ENCODE data around the gene ATP5MG. TPM values are rescaled to one million over a fixed set of nuclear protein-coding genes. Genes with fewer than 3 reads are reported as not detected.
A peak's percentile ranks its signal among the peaks of the same experiment; 100 is the strongest.
"Not testable (repeated sequence)": the region's sequence is repeated elsewhere in the genome, so short reads cannot be mapped to it uniquely, and the experiment has no call there.

The ATP5MG gene
- total RNA-seq, 2 donors from 2014 or later = 183 to 184 TPM

DNA sequence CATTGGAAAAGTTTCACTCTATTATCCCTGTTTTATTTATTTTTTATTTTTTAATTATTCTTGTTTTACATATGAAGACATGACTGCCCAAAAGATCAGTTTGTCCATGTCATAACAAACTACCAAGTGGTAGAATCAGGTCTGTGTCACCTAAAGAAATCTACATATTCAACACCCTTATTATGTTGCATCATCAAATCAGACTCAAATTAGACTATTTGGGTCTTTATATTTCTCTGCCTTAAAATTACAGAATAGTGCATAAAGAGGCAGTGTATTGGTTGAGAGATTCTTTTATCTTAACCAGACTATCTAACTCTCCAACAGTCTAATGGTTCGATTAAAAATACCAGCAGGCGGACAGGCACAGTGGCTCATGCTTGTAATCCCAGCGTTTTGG lies 18.5 kb upstream of the ATP5MG start:
- DNase-seq (no peak), ATAC-seq (no peak)
- no peak overlapping the region for H3K4me3 Mint-ChIP-seq
- H3K27ac Mint-ChIP-seq = no peak overlapping the region
- H3K36me3 Mint-ChIP-seq (ENCODE audit: low read depth) = peaks cover 9% of the 10 kb centered on the region
- H3K4me1 Mint-ChIP-seq = no peaks in the 10 kb centered on the region
- H3K27me3 Mint-ChIP-seq = no peaks in the 10 kb centered on the region
- H3K9me3 ChIP-seq (ENCODE audit: control insufficient read depth, low read length, poor library complexity, severe bottlenecking) = no peaks in the 10 kb centered on the region

DNA sequence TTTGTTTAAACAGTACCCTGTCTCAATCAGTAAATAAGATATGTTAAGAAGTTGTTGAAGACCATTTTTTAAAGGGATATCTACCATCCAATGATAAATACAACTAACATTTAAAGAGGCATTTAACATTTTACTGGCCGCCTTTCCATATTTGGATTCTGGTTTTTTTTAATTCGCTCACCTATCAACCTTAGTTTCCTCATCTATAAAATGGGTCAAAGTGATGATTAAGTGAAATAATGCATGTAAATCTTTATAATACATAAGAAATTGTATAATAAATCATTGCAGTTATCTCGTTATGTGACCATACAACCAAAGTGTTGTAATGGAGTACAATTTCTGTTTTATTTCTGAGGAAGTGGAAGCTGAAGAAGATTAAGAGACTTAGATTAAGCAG lies 17.7 kb upstream of the ATP5MG start:
- Mint-ChIP-seq H3K36me3 (ENCODE audit: low read depth) (peaks cover 9% of the 10 kb centered on the region), H3K27ac (no peak overlapping the region), H3K4me1 (no peaks in the 10 kb centered on the region)

DNA sequence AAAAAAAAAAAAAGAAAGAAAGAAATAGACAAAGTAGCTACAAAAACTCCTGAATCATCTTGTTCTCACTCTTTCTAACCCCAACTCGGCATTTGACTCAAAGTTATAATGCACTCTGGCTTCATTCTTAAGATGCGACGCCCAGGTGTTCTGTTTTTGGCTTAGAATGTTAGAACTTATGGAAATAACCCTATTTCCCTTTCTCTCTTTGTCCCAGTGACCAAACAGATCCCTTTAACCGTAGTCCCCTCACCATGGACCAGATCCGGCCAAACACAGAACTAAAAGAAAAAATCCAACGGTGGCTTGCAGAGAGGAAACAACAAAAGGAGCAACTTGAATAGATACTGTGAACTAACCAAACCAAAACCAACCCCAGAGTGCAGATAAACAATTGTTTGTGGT lies 5.3 kb upstream of the ATP5MG start:
- ATAC-seq (no peak), DNase-seq (no peak)
- H3K36me3 Mint-ChIP-seq (ENCODE audit: low read depth) = peaks cover 6% of the 10 kb centered on the region
- peaks cover 19% of the 10 kb centered on the region for H3K4me1 Mint-ChIP-seq
- H3K4me3 Mint-ChIP-seq = peak overlapping the region; percentile 81
- H3K27me3 Mint-ChIP-seq = no peaks in the 10 kb centered on the region
- H3K9me3 ChIP-seq (ENCODE audit: control insufficient read depth, low read length, poor library complexity, severe bottlenecking) = no peaks in the 10 kb centered on the region
- H3K27ac Mint-ChIP-seq = peak overlapping the region; percentile 100

More for the DNA sequence above, 17.7 kb upstream of the ATP5MG start:
- no peaks in the 10 kb centered on the region for H3K9me3 ChIP-seq (ENCODE audit: control insufficient read depth, low read length, poor library complexity, severe bottlenecking)
- Mint-ChIP-seq H3K27me3 (no peaks in the 10 kb centered on the region), H3K4me3 (no peak overlapping the region)
- ATAC-seq = no peak
- no peak for DNase-seq

DNA sequence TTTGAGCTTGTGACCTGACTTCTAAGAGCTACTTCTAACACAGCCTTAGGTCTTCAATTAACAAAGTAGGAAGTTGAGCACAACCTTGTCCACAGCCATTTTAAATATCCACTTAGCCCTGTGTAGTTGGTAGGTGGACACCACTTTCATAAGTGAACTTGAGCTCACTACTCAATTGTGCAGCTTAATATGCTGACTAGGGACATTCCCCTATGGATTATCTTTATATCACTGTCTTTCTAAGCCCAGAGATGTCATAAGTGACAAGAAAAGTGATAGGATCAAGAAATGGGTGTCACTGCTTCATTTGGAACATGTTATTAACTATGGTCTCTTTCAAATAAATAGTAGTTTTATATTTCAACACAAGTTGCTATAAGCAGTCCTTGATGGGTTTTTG lies 4.0 kb upstream of the ATP5MG start:
- Mint-ChIP-seq H3K4me3 (no peak overlapping the region), H3K27ac (peak overlapping the region; percentile 100), H3K4me1 (peaks cover 30% of the 10 kb centered on the region), H3K36me3 (ENCODE audit: low read depth) (peaks cover 5% of the 10 kb centered on the region), H3K27me3 (no peaks in the 10 kb centered on the region)
- DNase-seq (no peak), ATAC-seq (no peak)
- H3K9me3 ChIP-seq (ENCODE audit: control insufficient read depth, low read length, poor library complexity, severe bottlenecking) = no peaks in the 10 kb centered on the region

DNA sequence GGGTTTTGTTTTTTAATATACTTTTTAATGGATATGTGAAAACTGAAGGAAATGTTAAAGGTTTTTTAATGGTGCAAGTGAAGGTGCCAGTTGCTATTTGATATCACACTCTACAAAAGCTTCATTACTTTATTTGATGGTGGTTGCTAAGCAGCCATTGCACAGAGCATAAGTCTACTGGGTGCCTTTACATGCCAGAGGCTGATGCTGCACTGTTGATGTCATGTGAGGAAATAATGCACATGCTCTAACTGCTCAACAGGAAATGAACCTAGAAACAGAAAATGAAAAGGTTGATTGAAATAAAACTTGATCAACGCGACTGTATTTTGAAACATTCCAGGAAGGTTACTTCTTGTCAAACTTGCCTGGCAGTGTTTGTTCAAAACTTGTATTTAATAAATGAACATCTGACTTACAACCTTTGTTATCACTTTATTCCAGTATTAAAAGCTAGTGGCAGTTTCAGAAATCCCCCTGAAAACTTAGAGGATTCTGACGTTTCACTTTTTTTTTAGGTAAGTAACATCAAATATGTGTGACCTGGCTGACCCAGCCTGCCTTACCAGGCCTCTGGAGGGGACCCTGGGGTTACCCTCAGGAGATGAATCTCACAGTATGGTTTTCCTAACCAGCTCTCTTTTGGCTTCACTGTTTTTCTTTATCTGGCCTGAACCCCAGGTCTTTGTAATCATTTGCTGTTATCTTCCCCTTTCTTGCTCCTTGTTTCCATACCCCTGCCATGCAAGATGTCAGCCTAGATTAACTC lies 2.4 kb upstream of the ATP5MG start:
- ATAC-seq (peak; percentile 87), DNase-seq (peak; percentile 12 to 52 (median 44))
- peak overlapping the region; percentile 63 for H3K4me3 Mint-ChIP-seq
- peaks cover 35% of the 10 kb centered on the region for H3K4me1 Mint-ChIP-seq
- peak overlapping the region; percentile 100 for H3K27ac Mint-ChIP-seq
- H3K9me3 ChIP-seq (ENCODE audit: control insufficient read depth, low read length, poor library complexity, severe bottlenecking) = no peaks in the 10 kb centered on the region
- no peaks in the 10 kb centered on the region for H3K27me3 Mint-ChIP-seq
- H3K36me3 Mint-ChIP-seq (ENCODE audit: low read depth) = peaks cover 4% of the 10 kb centered on the region

DNA sequence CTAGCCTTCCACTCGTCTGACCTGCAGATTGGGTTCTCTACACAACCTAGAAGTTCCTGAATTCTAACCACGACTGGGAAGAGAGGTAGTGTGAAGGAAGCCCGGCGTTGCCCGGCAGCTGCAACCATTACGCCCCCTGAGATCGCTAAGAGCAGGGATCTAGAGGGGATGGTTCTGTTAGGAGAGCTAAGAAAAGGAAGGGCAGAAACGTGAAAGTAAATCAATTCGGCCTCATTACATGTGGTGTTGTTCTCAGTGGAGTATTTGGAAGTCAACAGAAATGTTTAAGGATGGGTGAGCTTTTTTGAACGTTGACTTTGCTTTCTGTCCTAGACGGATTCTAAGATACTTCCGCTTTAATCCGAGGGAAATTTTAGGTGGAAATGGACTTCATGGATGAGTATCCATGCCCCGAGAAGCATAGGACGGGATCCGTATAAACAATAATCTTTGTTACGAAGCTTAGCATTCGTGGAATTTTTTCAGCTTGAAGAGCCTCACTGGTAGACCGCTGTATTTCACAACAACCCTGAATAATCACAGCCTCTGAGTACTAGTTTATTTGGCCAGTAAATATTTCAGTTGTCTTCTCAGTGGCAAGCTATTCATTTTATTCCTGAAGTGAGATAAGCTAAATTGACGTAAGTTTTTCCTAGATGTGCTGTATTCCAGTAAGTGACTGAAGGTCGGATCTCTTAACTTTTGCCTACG lies 629 bp downstream of the ATP5MG start:
- Mint-ChIP-seq H3K27ac (peak overlapping the region; percentile 100), H3K36me3 (ENCODE audit: low read depth) (peaks cover 2% of the 10 kb centered on the region), H3K4me3 (peak overlapping the region; percentile 99), H3K27me3 (no peaks in the 10 kb centered on the region), H3K4me1 (peaks cover 47% of the 10 kb centered on the region)
- no peak for ATAC-seq
- DNase-seq = no peak
- H3K9me3 ChIP-seq (ENCODE audit: control insufficient read depth, low read length, poor library complexity, severe bottlenecking) = no peaks in the 10 kb centered on the region

DNA sequence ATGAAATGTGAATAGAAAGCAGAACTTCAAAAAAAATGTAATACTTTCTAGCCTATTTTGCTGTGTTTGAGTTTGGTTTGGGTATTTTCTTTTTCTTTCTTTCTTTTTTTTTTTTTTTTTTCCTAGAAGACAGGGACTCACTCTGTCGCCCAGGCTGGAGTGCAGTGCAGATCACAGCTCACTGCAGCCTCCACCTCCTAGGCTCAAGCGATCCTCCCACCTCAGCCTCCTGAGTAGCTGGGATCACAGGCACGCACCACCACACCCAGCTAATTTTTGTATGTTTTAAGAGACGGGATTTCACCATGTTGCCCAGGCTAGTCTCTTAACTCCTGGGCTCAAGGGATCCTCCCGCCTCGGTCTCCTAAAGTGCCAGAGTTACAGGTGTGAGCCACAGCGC lies 1.2 kb downstream of the ATP5MG start:
- not testable (repeated sequence) for H3K9me3 ChIP-seq (ENCODE audit: control insufficient read depth, low read length, poor library complexity, severe bottlenecking); ATAC-seq; H3K36me3 Mint-ChIP-seq (ENCODE audit: low read depth); DNase-seq; H3K27me3 Mint-ChIP-seq
- Mint-ChIP-seq H3K4me3 (peak overlapping the region; percentile 99), H3K4me1 (peaks cover 47% of the 10 kb centered on the region), H3K27ac (peak overlapping the region; percentile 100)

DNA sequence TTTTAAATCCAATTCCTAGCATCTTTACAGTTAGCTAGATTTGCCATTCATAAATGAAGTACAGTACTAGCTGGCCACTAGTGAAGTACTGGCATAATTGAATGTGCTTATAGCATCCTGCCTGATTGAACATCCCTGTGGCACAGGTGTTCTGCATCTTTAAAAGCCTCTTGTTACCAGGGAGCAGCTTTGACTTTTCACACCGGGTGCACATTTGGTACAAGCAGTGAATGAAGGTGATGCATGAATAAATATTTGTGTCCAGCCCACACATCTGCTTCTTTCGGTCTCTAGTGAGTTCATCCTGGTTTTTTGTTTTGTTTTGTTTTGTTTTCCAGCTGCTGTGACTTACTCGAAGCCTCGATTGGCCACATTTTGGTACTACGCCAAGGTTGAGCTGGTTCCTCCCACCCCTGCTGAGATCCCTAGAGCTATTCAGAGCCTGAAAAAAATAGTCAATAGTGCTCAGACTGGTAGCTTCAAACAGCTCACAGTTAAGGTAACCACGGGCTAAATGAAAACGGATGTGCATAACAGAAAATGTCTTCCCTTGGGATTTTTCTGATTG lies 5.3 kb downstream of the ATP5MG start:
- H3K36me3 Mint-ChIP-seq (ENCODE audit: low read depth) = no peaks in the 10 kb centered on the region
- DNase-seq (no peak), ATAC-seq (no peak)
- no peak overlapping the region for H3K4me3 Mint-ChIP-seq
- peaks cover 42% of the 10 kb centered on the region for H3K4me1 Mint-ChIP-seq
- H3K9me3 ChIP-seq (ENCODE audit: control insufficient read depth, low read length, poor library complexity, severe bottlenecking) = no peaks in the 10 kb centered on the region
- H3K27me3 Mint-ChIP-seq = no peaks in the 10 kb centered on the region
- peak overlapping the region; percentile 86 for H3K27ac Mint-ChIP-seq

DNA sequence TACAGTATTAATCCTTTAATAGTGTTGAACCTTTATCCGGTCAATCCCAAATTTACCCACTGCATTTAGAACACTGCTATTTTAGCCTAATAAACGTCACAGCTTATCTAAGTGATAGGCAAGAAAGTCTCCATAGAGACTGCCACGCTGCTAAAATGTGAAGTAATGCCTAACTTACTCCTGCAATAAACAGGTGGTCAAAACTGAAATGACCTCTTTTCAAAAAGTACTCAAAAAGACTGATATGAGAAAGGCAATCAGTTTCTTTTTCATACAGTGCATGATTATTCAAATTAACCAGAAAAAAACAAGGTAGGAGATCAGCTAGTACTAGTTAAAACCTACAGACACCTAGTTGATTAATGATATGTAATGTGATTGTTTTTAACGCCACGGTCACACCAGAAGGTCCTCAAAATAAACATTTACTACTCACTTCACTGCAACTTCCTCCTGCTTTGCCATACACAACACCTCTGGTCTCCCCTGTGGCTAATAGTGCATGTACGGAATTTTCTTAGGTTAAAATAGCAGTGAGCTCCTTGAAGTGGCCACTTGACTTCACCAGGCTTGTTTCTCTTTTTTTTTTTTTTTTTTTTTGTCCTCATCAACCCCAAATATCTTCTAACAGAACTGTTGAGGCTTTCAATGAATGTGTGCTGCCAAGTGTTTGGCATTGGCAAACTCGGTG lies 8.8 kb downstream of the ATP5MG start:
- Mint-ChIP-seq H3K4me3 (no peak overlapping the region), H3K36me3 (ENCODE audit: low read depth) (peaks cover 5% of the 10 kb centered on the region), H3K27me3 (no peaks in the 10 kb centered on the region), H3K27ac (no peak overlapping the region), H3K4me1 (peaks cover 22% of the 10 kb centered on the region)
- H3K9me3 ChIP-seq (ENCODE audit: control insufficient read depth, low read length, poor library complexity, severe bottlenecking) = no peaks in the 10 kb centered on the region
- no peak for DNase-seq
- no peak for ATAC-seq

DNA sequence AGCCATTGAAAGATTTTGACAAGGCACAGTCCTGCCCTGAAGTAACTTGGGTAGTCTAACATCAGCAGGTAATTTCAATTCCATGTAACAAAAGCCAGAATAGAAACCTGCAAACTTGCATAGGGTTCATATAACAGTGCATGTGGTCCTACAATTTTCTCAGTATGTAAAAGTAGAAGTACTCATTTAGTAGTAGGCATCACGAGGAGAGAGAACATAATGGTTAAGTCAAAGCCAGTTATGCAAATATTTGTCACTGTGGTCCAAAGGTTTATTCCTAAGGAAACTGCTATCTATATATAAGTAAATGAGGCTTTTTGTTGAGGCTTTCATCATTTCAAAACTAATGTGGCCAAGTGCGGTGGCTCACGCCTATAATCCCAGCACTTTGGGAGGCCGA lies 10.1 kb downstream of the ATP5MG start:
- no peaks in the 10 kb centered on the region for H3K9me3 ChIP-seq (ENCODE audit: control insufficient read depth, low read length, poor library complexity, severe bottlenecking)
- Mint-ChIP-seq H3K4me1 (peaks cover 17% of the 10 kb centered on the region), H3K4me3 (no peak overlapping the region), H3K27ac (peak overlapping the region; percentile 93), H3K27me3 (no peaks in the 10 kb centered on the region), H3K36me3 (ENCODE audit: low read depth) (peaks cover 5% of the 10 kb centered on the region)
- DNase-seq = no peak
- ATAC-seq = no peak

DNA sequence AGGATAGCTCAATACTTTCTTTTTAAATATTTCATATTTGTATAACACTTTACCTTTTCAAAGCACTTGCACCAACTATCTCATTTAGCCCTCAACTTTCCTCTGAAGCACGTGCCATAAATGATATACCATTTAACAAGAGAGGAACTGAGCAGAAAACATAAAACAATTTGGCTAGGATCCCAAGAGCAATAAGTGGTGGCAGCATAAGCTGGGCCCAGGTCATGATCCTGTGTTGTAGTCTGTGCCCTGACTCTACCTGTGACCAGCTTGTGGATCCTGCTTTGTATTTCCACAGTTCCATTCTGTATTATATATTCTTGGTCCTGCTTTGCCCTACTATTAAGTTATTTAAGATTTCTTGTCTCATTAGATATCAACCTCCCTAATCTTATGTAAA lies 11.5 kb downstream of the ATP5MG start:
- no peak for ATAC-seq
- H3K4me1 Mint-ChIP-seq = peaks cover 14% of the 10 kb centered on the region
- peak overlapping the region; percentile 34 for H3K27ac Mint-ChIP-seq
- H3K9me3 ChIP-seq (ENCODE audit: control insufficient read depth, low read length, poor library complexity, severe bottlenecking) = no peaks in the 10 kb centered on the region
- no peaks in the 10 kb centered on the region for H3K27me3 Mint-ChIP-seq
- no peak overlapping the region for H3K4me3 Mint-ChIP-seq
- H3K36me3 Mint-ChIP-seq (ENCODE audit: low read depth) = peaks cover 5% of the 10 kb centered on the region
- no peak for DNase-seq

DNA sequence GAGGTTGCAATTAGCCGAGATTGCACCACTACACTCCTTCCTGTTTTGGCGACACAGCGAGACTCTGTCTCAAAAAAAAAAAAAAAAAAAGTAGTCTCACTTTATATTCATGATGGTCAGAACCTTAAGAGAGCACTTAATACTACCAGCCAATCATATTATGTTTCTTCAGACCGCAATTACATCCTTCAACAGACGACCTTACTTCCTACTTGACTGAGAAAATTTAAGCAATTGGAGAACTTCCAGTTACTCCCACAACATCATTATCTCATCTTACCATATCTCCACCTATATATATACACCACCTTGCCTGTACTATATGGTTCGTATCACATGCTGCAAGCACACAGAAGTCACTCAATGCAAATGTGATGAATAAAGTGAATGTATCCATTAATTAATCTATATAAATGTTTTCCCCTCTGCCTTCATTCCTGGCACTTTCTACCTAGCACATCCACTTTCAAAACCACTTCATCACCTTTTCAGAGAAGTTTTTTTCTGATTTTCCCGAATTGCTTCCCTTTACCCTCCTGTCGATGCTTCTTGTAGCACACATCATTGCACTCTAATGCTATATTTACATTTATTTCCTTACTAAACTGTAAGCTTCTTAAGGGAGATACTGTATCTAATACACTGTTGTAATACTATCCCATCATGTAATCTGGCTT lies 13.8 kb downstream of the ATP5MG start:
- Mint-ChIP-seq H3K4me3 (no peak overlapping the region), H3K27ac (no peak overlapping the region), H3K36me3 (ENCODE audit: low read depth) (peaks cover 5% of the 10 kb centered on the region), H3K4me1 (peaks cover 4% of the 10 kb centered on the region), H3K27me3 (no peaks in the 10 kb centered on the region)
- no peaks in the 10 kb centered on the region for H3K9me3 ChIP-seq (ENCODE audit: control insufficient read depth, low read length, poor library complexity, severe bottlenecking)
- DNase-seq = no peak
- no peak for ATAC-seq

DNA sequence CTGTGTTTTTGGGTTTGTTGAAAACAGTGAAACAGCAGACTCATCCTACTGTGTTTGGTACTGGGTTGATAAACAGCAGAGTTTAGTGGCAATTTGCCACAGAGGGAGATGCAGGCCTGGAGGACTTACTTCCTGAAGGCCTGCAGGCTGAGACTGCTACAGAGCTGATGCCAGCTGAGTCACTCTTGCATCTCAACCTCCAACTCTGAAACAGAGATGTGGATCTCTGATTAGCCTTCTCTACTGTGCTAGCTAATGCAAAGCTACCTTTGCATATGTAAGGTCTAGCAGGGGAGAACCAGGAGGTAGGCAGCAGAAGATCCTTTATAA lies 14.3 kb downstream of the ATP5MG start:
- H3K9me3 ChIP-seq (ENCODE audit: control insufficient read depth, low read length, poor library complexity, severe bottlenecking) = no peaks in the 10 kb centered on the region
- peaks cover 5% of the 10 kb centered on the region for H3K36me3 Mint-ChIP-seq (ENCODE audit: low read depth)
- peak; percentile 56 for ATAC-seq
- H3K4me3 Mint-ChIP-seq = no peak overlapping the region
- H3K27ac Mint-ChIP-seq = no peak overlapping the region
- DNase-seq = no peak
- no peaks in the 10 kb centered on the region for H3K27me3 Mint-ChIP-seq
- peaks cover under 1% of the 10 kb centered on the region for H3K4me1 Mint-ChIP-seq
